ENCODE results near the gene KCNJ12.

DNA sequence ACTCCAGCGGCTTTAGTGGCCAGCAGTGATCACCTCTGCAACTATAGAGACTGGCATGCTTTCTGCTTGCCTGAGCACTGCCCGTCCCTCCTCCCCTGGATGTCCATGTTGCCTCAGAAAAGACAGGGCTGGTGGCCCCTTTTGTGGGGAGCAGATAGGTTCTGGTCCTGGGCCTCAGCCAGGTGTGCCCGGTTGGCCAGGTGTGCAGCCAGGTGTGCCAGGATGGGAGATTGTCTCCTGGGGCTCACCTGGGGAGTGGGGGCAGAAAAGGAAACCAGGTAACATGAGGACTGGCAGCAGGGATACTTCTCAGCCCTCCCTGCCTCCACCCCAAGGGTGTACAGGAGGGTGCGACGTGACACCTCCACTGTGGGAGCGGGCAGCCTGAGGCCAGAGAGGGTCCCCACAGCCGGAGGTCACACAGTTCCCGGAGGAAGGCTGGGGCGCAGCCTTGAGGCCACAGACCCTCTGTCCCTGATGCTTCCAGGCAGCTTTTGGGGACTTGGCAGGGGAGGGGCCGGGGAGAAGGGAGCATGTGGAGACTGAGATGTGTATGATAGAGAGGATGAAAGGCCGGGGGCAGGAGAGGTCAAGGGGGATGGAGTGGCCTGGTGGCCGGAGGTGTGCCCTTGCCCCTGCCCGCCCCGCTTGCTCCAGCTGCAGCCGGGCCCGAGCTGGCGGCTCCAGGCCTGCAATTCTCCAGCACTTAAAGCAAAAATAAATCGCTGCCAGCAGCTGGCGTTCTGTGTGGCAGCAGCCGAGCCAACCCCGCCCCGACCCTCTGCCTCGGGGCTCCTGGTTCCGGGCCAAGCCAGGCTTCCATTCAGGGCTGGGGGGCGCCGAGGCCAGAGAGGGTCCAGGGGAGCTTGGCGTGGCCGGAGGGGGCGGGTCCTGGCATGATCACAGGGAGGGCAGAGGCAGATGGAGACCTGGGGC is 6.7 kb downstream of the KCNJ12 start:
- TF ChIP-seq TCF12 (IDR thresholded peaks at IDR 0.05; ENCODE audit: low read depth) (peak; percentile 82), ZBTB7A (IDR thresholded peaks at IDR 0.05; ENCODE audit: low read depth) (no peak), NFIC (IDR thresholded peaks at IDR 0.05) (no peak; the same call in 1 of the 2 replicates), EGR1 (IDR thresholded peaks at IDR 0.05) (no peak), RAD21 (IDR thresholded peaks at IDR 0.05; ENCODE audit: low read depth) (no peak), CEBPB (IDR thresholded peaks at IDR 0.05) (no peak), FOXM1 (IDR thresholded peaks at IDR 0.05; ENCODE audit: borderline replicate concordance, low read depth) (no peak), TAF1 (IDR thresholded peaks at IDR 0.05; ENCODE audit: low read depth) (no peak)
- TF ChIP-seq, protein P1, sequence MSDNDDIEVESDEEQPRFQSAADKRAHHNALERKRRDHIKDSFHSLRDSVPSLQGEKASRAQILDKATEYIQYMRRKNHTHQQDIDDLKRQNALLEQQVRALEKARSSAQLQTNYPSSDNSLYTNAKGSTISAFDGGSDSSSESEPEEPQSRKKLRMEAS (IDR thresholded peaks at IDR 0.05), result no peak
- TF ChIP-seq, protein P2, sequence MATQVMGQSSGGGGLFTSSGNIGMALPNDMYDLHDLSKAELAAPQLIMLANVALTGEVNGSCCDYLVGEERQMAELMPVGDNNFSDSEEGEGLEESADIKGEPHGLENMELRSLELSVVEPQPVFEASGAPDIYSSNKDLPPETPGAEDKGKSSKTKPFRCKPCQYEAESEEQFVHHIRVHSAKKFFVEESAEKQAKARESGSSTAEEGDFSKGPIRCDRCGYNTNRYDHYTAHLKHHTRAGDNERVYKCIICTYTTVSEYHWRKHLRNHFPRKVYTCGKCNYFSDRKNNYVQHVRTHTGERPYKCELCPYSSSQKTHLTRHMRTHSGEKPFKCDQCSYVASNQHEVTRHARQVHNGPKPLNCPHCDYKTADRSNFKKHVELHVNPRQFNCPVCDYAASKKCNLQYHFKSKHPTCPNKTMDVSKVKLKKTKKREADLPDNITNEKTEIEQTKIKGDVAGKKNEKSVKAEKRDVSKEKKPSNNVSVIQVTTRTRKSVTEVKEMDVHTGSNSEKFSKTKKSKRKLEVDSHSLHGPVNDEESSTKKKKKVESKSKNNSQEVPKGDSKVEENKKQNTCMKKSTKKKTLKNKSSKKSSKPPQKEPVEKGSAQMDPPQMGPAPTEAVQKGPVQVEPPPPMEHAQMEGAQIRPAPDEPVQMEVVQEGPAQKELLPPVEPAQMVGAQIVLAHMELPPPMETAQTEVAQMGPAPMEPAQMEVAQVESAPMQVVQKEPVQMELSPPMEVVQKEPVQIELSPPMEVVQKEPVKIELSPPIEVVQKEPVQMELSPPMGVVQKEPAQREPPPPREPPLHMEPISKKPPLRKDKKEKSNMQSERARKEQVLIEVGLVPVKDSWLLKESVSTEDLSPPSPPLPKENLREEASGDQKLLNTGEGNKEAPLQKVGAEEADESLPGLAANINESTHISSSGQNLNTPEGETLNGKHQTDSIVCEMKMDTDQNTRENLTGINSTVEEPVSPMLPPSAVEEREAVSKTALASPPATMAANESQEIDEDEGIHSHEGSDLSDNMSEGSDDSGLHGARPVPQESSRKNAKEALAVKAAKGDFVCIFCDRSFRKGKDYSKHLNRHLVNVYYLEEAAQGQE (IDR thresholded peaks at IDR 0.05; ENCODE audit: low read depth), result no peak
- TF ChIP-seq, protein P3, sequence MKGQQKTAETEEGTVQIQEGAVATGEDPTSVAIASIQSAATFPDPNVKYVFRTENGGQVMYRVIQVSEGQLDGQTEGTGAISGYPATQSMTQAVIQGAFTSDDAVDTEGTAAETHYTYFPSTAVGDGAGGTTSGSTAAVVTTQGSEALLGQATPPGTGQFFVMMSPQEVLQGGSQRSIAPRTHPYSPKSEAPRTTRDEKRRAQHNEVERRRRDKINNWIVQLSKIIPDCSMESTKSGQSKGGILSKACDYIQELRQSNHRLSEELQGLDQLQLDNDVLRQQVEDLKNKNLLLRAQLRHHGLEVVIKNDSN (IDR thresholded peaks at IDR 0.05), result no peak

Data from Ishikawa (cell line).